CD4-positive, alpha-beta T cell treated with Interferon gamma for 1 hour (primary cell): Measurements from ENCODE around the gene HS3ST5.

Experiments used
- DNase-seq: peaks from one replicate; pipeline ENCODE4 v3.0.0-alpha.2; 2020

The HS3ST5 gene

DNA sequence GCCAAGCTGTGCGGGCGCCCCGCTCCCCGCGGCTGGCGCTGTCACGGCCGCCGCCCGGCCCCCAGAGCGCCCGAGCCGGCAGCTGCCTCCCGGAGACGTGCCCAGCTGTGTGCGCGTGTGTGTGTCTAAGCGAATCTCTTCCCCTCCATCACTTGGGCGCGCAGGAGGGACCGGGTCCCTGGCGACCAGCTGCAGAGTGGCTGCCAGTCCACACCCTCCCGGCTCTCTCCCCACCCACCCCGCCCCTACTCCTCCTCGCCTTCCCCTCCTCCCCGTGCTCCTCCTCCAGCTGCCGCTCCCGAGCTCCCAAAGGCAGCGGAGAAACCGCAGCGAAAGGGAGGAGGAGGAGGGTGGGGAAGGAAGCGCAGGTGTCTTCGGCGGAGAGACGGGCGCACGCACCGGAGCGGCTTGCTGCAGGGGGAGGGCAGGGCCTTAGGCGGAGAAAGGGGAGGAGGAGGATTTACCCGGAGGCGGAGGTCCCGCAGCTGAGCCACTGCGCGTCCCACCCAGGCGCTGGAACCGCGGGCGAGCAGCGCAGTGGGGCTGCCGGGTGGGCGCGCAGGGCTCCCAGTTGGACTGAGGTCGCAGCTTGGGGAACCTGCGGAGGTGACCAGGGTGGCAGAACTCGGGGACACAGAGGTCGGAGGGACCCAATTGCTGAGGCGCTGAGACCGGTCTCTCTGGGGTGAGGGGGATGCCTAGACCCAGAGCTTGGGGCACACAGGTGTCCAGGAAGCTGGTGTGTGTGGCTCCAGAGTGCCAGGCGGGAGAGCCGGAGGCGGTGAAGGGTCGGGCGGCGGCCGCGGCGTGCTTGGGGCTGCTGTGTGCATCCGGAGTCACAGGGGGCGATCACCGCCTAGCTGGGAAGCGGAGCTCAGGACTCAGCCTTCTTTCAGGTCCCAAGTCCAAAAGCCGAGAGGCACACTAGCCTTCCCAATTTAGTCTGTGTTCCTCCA, at the start of gene HS3ST5:
Gene HS3ST5 (minus strand): TSS at position 198 of the 956 bp plus-strand sequence. CDS start 280,178 bp downstream, outside the sequence.
- no peak for DNase-seq

GRCh38 chr6:114390176-114390575, 47.4 kb upstream of the HS3ST5 start:
- no peak for DNase-seq

GRCh38 chr6:114389111-114389510, 46.3 kb upstream of the HS3ST5 start:
- DNase-seq = no peak

DNA sequence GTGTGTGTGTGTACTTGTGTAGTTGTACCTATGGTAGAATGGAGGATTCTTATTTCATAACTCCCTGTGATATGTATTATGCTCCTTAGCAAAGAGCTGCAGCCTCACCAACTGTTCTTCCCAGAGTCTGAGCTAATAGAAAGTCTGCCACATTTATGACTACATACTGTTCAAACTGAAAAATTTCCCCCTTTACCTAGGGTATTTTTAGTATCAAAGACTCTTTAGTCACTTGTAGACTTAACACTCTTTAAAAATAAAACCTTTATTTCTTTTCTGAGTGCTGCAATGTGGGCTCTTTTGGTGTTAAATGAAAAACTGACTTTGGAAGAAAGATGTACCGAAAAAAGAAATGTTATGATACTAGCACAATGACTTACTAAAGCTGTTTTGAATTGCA, 39.6 kb upstream of the HS3ST5 start:
- no peak for DNase-seq

DNA sequence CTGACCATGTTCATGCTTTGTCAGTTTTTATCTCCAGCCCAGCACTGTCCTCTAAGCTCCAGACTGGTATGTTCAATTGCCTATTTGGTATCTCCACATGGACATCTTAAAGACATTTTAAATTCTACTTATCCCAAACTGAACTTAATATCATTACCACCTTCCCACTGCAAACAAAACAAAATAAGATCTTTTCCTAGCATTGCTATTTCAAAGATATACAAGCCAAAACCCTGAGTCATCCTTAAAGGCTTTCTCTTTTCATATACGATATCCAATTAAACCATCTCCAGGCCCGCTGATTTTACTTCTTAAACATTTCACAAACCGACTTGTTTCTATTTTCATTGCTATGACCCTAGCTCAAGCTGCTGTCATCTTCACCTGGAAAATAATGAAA, 35.1 kb upstream of the HS3ST5 start:
- DNase-seq = no peak

DNA sequence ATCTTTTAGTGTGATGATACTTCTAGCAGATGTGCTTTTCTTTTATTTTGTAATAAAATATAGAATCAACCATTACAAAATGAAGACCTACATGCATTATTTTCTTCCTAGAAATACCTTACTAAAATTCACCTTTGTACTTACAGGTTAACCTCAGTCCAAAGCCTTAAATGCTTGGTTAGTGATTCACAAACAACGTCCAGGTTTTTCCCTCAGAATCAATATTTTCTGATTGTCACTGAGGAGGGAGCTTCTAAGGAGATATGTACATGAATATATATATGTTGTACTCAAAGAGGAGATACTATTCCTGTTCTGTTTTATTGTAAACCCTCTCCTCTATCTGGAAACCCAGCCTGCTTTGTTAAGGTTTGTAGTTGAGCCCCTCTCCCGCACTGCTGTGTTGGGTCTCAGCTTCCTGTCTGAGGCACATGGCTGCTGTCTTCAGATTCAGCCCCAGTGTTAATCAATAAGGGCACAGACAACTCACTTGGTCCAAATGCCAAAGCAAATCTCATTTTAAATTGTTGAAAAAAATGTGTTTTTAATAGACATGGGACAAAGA, 33.9 kb upstream of the HS3ST5 start:
- DNase-seq = no peak

GRCh38 chr6:114375541-114376192, 32.8 kb upstream of the HS3ST5 start:
- no peak for DNase-seq

- DNase-seq = no peak
Measured at GRCh38 chr6:114367315-114367961, 24.6 kb upstream of the HS3ST5 start.

DNA sequence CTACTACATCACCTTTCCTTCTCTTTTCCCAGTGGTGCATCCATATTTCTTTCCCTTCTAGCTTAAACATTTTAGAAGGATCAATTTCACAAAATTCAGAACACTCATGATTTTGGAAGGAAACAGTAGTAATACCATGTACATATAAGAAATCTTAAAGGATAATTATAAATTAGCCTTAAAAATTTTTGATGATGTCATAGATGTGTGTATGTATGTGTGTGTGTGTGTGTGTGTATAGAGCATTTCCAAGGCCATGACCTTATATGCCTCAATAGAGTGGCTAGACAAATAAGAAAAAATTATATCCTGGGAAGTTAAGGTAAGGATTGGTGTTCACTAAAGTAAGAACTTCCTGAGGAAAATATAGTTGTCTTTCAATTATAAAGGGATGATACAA, 24.1 kb upstream of the HS3ST5 start:
- DNase-seq = no peak

GRCh38 chr6:114364301-114364700, 21.5 kb upstream of the HS3ST5 start:
- DNase-seq = no peak

GRCh38 chr6:114362957-114363356, 20.1 kb upstream of the HS3ST5 start:
- no peak for DNase-seq

DNA sequence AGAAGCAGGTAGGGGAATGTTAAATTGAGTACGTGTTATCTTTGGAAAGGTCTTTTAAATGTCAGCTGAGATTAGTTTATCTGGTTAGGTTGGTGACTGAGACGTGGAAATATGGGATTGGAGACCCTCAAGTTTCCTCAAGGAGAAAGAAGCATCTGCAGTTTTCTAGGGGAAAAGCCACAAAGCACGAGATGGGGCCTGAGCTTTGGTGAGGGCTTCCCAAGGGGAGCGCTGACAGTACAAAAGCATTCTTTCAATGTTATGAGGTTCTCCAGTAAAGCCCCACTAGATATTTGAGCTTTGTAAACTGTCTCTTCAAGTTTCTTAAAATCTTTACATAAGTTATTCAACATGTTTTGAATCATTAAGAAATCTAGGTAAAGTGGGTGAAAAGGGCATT, 19.6 kb upstream of the HS3ST5 start:
- no peak for DNase-seq

DNA sequence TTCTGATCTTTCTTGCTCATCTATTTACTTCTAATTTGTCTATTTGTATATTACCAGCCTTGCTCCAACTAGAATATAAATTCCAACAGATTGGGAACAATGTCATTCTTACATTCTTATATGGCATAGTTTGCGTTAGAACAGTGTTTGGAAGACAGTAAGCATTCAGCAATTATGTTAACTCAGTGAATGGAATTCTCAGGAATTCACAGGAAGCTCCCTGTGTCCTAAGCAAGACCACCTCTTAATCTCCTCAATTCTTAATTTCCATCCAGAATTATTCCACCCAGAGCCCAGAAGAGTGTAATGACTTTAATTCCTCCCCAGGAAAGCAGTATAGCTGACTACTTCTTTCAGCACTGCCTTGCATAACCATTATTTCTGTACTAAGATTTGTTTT, 18.2 kb upstream of the HS3ST5 start:
- no peak for DNase-seq

GRCh38 chr6:114355300-114355699, 12.5 kb upstream of the HS3ST5 start:
- DNase-seq = no peak

GRCh38 chr6:114354482-114354881, 11.7 kb upstream of the HS3ST5 start:
- no peak for DNase-seq

- no peak for DNase-seq
Measured at GRCh38 chr6:114346451-114346850, 3.6 kb upstream of the HS3ST5 start.

DNA sequence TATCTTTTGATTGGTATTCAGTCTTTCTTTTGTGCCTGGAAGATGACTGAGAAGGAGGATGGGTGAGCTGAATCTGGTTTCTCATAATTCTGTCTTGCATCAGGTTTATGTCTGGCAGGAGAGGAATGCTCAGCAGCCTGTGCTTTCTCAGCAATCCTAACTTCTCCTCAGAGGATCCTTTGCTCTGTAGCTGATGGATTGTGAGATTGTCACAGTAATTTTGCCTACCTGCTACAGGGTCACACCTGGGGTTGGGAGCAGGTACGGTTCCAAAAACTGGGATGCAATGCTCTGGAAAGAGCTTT, 2.1 kb upstream of the HS3ST5 start:
- DNase-seq = no peak

- DNase-seq = no peak
Measured at GRCh38 chr6:114344246-114344970, 1.6 kb upstream of the HS3ST5 start.

DNA sequence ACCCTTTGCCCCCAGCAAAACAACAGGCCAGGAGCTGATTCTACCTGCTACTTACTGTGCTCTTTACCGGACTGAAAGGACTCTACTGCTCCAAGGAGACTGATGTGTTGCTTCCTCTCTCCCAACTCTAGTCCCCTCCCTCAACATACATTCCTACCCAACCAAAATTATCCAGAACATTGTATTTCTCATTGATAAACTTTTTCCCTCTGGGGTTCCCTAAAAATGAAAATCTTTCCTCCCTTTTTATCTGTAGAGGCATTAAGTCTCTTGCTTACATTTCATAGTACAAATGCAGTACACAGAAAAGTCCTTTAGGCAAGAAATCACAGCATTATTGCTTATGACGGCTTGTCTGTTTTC, 940 bp upstream of the HS3ST5 start:
- DNase-seq = no peak

GRCh38 chr6:114342086-114342825, 567 bp downstream of the HS3ST5 start:
- DNase-seq = no peak

GRCh38 chr6:114339706-114340105, 3.1 kb downstream of the HS3ST5 start:
- DNase-seq = no peak

GRCh38 chr6:114334237-114334636, 8.6 kb downstream of the HS3ST5 start:
- DNase-seq = no peak
